ENCODE data around the gene DNAH8. TPM values are rescaled to one million over a fixed set of nuclear protein-coding genes. Genes with fewer than 3 reads are reported as not detected.

Gene DNAH8
- total and polyA plus RNA-seq, 2 donors (not counting 3 experiments of a cell fraction or from before 2014, with no cell fraction given): 0.29 to 0.61 TPM

- FAIRE-seq: no peak
- Histone ChIP-seq H3K27ac (ENCODE audit: insufficient read depth, low read depth, low read length) (no peak overlapping the region), H3K9me3 (replicated peaks; ENCODE audit: control insufficient read depth, insufficient read depth, low read length) (no peaks in the 10 kb centered on the region), H2AFZ (ENCODE audit: low read depth, low read length) (no peak overlapping the region), H3K79me2 (ENCODE audit: control insufficient read depth, insufficient read depth, low read length) (no peaks in the 10 kb centered on the region), H4K20me1 (replicated peaks; ENCODE audit: control insufficient read depth, extremely low read depth, insufficient read depth, low read length) (no peaks in the 10 kb centered on the region), H3K4me3 (replicated peaks in 1 of 3; ENCODE audit: insufficient read depth in 1 of 3, low read depth in 1 of 3, low read length in 3 of 3) (no peak overlapping the region), H3K9me1 (replicated peaks; ENCODE audit: control insufficient read depth, extremely low read depth, insufficient read depth, low read length) (no peaks in the 10 kb centered on the region), H3K36me3 (ENCODE audit: control insufficient read depth in 2 of 2, extremely low read depth in 1 of 2, insufficient read depth in 2 of 2, low read length in 2 of 2) (no peaks in the 10 kb centered on the region), H3K4me1 (ENCODE audit: control insufficient read depth, extremely low read depth, insufficient read depth, low read length) (peaks cover 15% of the 10 kb centered on the region), H3K27me3 (ENCODE audit: control insufficient read depth in 2 of 2, insufficient read depth in 2 of 2, low read length in 2 of 2) (no peaks in the 10 kb centered on the region), H3K9ac (replicated peaks; ENCODE audit: extremely low read depth, insufficient read depth, low read length) (no peak overlapping the region), H3K4me2 (ENCODE audit: insufficient read depth, low read length) (no peak overlapping the region)
- ChIA-PET POLR2A (interaction anchor here (0.6 kb wide), 1 partner anchor 33 kb away, joined by 4 read pairs; no protein-coding TSS in a partner anchor), CTCF (interaction anchor here (0.8 to 1.5 kb wide), 4 partner anchors 9 to 103 kb away, joined by 3 read pairs; no protein-coding TSS in a partner anchor)
- intact Hi-C loops (cut with micrococcal nuclease): no loop called here
- TF ChIP-seq CTCF (IDR thresholded peaks at IDR 0.05; ENCODE audit: extremely low read depth in 1 of 2, insufficient read depth in 1 of 2, low read depth in 1 of 2, low read length in 2 of 2) (no peak), GATA2 (IDR thresholded peaks at IDR 0.05; ENCODE audit: insufficient read depth, insufficient read length, low read depth, low read length) (no peak), FOS (IDR thresholded peaks at IDR 0.05; ENCODE audit: borderline replicate concordance, insufficient read depth, low read length) (no peak), JUN (IDR thresholded peaks at IDR 0.05; ENCODE audit: borderline replicate concordance, insufficient read depth, insufficient read length, low read depth) (no peak), MYC (IDR thresholded peaks at IDR 0.05; ENCODE audit: low read depth, low read length) (no peak), POLR2A (IDR thresholded peaks at IDR 0.05; ENCODE audit: low read depth, low read length) (no peak), MAX (IDR thresholded peaks at IDR 0.05; ENCODE audit: insufficient read depth, insufficient read length) (no peak), EZH2 (IDR thresholded peaks at IDR 0.05; ENCODE audit: borderline replicate concordance, low read depth, low read length, severe bottlenecking) (no peak), POLR2AphosphoS5 (IDR thresholded peaks at IDR 0.05; ENCODE audit: insufficient read depth, low read depth, low read length) (no peak)
- no peak for DNase-seq (ENCODE audit: low read depth, low spot score)
- no TSS peak for BruUV-seq (replicated peaks)
- dilution Hi-C loops (cut with MboI; ENCODE audit: extremely low pct_ligation_motif_present, low sequenced_read_pairs): no loop called here
Observed at GRCh38 chr6:38775870-38776269, 60.8 kb downstream of the DNAH8 start.
